ENCODE measurements around the gene FKBP8. TPM values are rescaled to one million over a fixed set of nuclear protein-coding genes. Genes with fewer than 3 reads are reported as not detected.

Gene FKBP8
- total and polyA plus RNA-seq, 2 of the 4 experiments (the other 2 are of a cell fraction) = 153 to 289 TPM

DNA sequence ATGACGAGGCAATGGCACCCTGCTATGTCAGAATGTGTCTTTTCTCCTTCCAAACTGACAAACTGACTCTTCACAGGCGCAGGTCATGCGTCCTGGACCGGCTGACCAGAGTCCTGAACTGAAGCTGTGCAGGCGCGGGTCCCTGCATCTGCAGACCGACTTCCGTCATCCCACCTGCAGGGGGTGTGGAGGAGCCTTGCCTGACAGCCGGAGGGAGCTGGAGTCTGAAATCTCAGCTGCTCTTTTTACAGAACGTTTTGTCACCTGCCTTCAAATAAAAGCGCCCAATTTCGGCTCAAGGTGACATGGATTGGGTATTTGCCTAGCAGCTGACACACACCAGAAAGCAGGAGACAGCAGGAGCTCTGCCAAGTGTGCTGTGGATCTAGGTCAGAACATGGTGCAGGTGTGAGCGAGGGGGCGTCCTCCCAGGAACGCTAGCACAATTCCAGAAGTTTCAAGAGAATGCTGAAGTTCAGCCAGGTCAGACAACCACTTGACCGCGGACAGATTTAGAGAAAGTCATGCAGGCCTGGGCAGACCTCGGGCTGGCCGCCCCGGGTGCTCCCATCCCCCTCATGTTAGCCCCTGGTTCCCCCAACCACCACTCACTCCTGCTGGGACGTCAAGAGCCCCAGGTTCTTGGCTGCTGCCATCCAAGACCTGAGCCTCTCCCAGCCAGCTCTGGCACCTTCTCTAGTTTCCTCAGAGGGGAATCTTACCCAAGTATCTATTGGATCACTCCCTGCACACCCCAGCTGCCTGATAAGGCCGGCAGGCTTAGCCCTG, 54.3 kb downstream of the FKBP8 start:
- no peak overlapping the region for H2BK15ac ChIP-seq (ENCODE audit: low read depth, low read length)
- peaks cover 31% of the 10 kb centered on the region for H3K4me1 ChIP-seq (ENCODE audit: control insufficient read depth, insufficient read depth, low read length)
- intact Hi-C loops (cut with micrococcal nuclease) (no loop called here), dilution Hi-C loops (cut with HindIII; ENCODE audit: low sequenced_read_pairs, unreplicated experiment) (no loop called here), in situ Hi-C loops (cut with MboI; ENCODE audit: low sequenced_read_pairs) (no loop called here)
- ChIA-PET CTCF (no interaction called here), POLR2A (ENCODE audit: unreplicated experiment) (no interaction called here)
- TF ChIP-seq NFE2L2 (IDR thresholded peaks at IDR 0.05; ENCODE audit: low read depth, low read length) (no peak), MAZ (IDR thresholded peaks at IDR 0.05; ENCODE audit: borderline replicate concordance, low read depth, low read length) (no peak), FOS (IDR thresholded peaks at IDR 0.05; ENCODE audit: low read depth, low read length) (no peak), POLR2A (IDR thresholded peaks at IDR 0.05; ENCODE audit: low read depth, low read length) (no peak), RAD21 (IDR thresholded peaks at IDR 0.05; ENCODE audit: low read length) (peak; percentile 36), BHLHE40 (IDR thresholded peaks at IDR 0.05; ENCODE audit: low read depth, low read length) (no peak), SMC3 (IDR thresholded peaks at IDR 0.05; ENCODE audit: low read depth, low read length) (no peak)
- TF ChIP-seq, protein P1, sequence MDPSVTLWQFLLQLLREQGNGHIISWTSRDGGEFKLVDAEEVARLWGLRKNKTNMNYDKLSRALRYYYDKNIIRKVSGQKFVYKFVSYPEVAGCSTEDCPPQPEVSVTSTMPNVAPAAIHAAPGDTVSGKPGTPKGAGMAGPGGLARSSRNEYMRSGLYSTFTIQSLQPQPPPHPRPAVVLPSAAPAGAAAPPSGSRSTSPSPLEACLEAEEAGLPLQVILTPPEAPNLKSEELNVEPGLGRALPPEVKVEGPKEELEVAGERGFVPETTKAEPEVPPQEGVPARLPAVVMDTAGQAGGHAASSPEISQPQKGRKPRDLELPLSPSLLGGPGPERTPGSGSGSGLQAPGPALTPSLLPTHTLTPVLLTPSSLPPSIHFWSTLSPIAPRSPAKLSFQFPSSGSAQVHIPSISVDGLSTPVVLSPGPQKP (IDR thresholded peaks at IDR 0.05; ENCODE audit: borderline replicate concordance, low read depth, low read length) = no peak
- TF ChIP-seq, protein P2, sequence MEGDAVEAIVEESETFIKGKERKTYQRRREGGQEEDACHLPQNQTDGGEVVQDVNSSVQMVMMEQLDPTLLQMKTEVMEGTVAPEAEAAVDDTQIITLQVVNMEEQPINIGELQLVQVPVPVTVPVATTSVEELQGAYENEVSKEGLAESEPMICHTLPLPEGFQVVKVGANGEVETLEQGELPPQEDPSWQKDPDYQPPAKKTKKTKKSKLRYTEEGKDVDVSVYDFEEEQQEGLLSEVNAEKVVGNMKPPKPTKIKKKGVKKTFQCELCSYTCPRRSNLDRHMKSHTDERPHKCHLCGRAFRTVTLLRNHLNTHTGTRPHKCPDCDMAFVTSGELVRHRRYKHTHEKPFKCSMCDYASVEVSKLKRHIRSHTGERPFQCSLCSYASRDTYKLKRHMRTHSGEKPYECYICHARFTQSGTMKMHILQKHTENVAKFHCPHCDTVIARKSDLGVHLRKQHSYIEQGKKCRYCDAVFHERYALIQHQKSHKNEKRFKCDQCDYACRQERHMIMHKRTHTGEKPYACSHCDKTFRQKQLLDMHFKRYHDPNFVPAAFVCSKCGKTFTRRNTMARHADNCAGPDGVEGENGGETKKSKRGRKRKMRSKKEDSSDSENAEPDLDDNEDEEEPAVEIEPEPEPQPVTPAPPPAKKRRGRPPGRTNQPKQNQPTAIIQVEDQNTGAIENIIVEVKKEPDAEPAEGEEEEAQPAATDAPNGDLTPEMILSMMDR (conservative IDR thresholded peaks at IDR 0.05; ENCODE audit: low read depth, low read length) = peak; percentile 29; the same call in 1 of the 2 replicates
- ATAC-seq (ENCODE audit: low read depth) (no peak), DNase-seq (no peak)
- no peak overlapping the region for H3K4ac ChIP-seq (ENCODE audit: low read depth, low read length)
- peaks cover 41% of the 10 kb centered on the region for H3K9me1 ChIP-seq (ENCODE audit: insufficient read depth, low read length)
- no peak overlapping the region for H3K4me3 ChIP-seq (ENCODE audit: insufficient read depth, low read depth, low read length)
- H2BK120ac ChIP-seq (ENCODE audit: low read depth, low read length) = no peak overlapping the region
- H3K23ac ChIP-seq (ENCODE audit: low read depth, low read length) = no peak overlapping the region
- peaks cover 39 to 99% of the 10 kb centered on the region in 2 experiments for H3K79me1 ChIP-seq (ENCODE audit: low read depth in 1 of 2, low read length in 2 of 2)
- no peak overlapping the region for H3K4me2 ChIP-seq (ENCODE audit: low read depth, low read length)
- WGBS, 2 experiments (ENCODE audit: extremely low coverage in 2 of 2, insufficient read length in 1 of 2) = 78% methylated on average over 12 of the region's 22 CpGs; no CpG with 5 or more reads in 1 of the 2 experiments
- no peak overlapping the region for H2BK20ac ChIP-seq (ENCODE audit: low read depth, low read length)
- H4K5ac ChIP-seq (ENCODE audit: low read depth, low read length) = no peak overlapping the region
- no peak overlapping the region for H3K9ac ChIP-seq (ENCODE audit: low read depth, low read length)
- H2AK9ac ChIP-seq (replicated peaks; ENCODE audit: low read depth, low read length, poor library complexity) = no peak overlapping the region
- no peak overlapping the region for H2BK5ac ChIP-seq (ENCODE audit: low read depth, low read length, poor library complexity, severe bottlenecking)
- H2AFZ ChIP-seq (replicated peaks; ENCODE audit: low read length, poor library complexity) = no peak overlapping the region
- no peak overlapping the region for H3K18ac ChIP-seq (ENCODE audit: low read depth, low read length)
- no peaks in the 10 kb centered on the region for H3K36me3 ChIP-seq (ENCODE audit: control insufficient read depth, insufficient read depth, low read length)
- H3K56ac ChIP-seq (ENCODE audit: extremely low read depth, insufficient read depth, low read length) = no peak overlapping the region
- no peak overlapping the region for H3K27ac ChIP-seq (ENCODE audit: insufficient read depth, low read length)
- BruUV-seq (replicated peaks) = no TSS peak
- H4K8ac ChIP-seq (ENCODE audit: low read depth in 2 of 2, low read length in 2 of 2) = no peak overlapping the region
- 0 out of 2 replicates have a peak overlapping the region, but pooled peaks have one; percentile 2 for H4K91ac ChIP-seq (ENCODE audit: insufficient read depth, low read depth, low read length)
- H3K27me3 ChIP-seq (ENCODE audit: control insufficient read depth, insufficient read depth, low read length) = no peaks in the 10 kb centered on the region
- no peak overlapping the region for H2AK5ac ChIP-seq (ENCODE audit: low read depth, low read length)
- no peaks in the 10 kb centered on the region for H3K9me3 ChIP-seq (ENCODE audit: control insufficient read depth, insufficient read depth, low read length)
- no peak overlapping the region for H3K14ac ChIP-seq (replicated peaks; ENCODE audit: low read depth, low read length)
- H4K20me1 ChIP-seq (ENCODE audit: insufficient read depth, low read length) = peaks cover 95% of the 10 kb centered on the region

Measured in IMR-90 (cell line).